ENCODE results near the gene FAIM2.

DNA sequence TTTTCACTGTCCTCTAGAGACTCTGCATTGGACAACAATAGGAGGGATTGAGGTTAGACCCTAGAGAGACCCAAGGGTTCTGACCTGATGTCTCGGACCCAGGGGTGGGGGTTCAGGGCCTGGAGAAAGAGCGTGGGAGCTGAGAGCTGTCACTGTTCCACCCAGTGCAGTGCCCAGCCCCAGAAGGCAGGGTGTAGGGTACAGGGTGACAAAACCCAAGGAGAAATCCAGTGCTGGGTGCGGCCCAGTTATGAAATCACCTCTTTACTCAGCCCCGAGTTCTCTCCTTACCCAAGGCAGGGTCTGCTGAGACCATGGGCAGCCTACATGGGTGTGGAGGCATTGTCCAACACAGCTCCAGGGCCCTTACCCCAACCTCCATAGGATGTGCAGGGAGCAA is 49.5 kb upstream of the FAIM2 start:
- TF ChIP-seq CBX5 (IDR thresholded peaks at IDR 0.05; ENCODE audit: low read depth): no peak
- no peak for TF ChIP-seq LARP7 (IDR thresholded peaks at IDR 0.05)
- no peak for TF ChIP-seq ZNF384 (IDR thresholded peaks at IDR 0.05; ENCODE audit: borderline replicate concordance, low read depth, low read length)
- no peak for TF ChIP-seq ZNF24 (IDR thresholded peaks at IDR 0.05)
- no peak for TF ChIP-seq NR2C1 (IDR thresholded peaks at IDR 0.05)
- no peak for TF ChIP-seq EP300 (IDR thresholded peaks at IDR 0.05; ENCODE audit: borderline replicate concordance in 1 of 2, control insufficient read depth in 1 of 2, low read depth in 2 of 2, low read length in 2 of 2)
- TF ChIP-seq YY1 (IDR thresholded peaks at IDR 0.05; ENCODE audit: low read depth, low read length): no peak
- TF ChIP-seq ZBTB11 (CRISPR knock-in tag; IDR thresholded peaks at IDR 0.05): no peak
- TF ChIP-seq, protein P1, sequence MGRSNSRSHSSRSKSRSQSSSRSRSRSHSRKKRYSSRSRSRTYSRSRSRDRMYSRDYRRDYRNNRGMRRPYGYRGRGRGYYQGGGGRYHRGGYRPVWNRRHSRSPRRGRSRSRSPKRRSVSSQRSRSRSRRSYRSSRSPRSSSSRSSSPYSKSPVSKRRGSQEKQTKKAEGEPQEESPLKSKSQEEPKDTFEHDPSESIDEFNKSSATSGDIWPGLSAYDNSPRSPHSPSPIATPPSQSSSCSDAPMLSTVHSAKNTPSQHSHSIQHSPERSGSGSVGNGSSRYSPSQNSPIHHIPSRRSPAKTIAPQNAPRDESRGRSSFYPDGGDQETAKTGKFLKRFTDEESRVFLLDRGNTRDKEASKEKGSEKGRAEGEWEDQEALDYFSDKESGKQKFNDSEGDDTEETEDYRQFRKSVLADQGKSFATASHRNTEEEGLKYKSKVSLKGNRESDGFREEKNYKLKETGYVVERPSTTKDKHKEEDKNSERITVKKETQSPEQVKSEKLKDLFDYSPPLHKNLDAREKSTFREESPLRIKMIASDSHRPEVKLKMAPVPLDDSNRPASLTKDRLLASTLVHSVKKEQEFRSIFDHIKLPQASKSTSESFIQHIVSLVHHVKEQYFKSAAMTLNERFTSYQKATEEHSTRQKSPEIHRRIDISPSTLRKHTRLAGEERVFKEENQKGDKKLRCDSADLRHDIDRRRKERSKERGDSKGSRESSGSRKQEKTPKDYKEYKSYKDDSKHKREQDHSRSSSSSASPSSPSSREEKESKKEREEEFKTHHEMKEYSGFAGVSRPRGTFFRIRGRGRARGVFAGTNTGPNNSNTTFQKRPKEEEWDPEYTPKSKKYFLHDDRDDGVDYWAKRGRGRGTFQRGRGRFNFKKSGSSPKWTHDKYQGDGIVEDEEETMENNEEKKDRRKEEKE (IDR thresholded peaks at IDR 0.05): no peak

Measured in GM12878 (cell line).